ENCODE measurements around the gene CHTF18.
"Not testable (repeated sequence)": the region's sequence is repeated elsewhere in the genome, so short reads cannot be mapped to it uniquely, and the experiment has no call there.

Gene CHTF18

GRCh38 chr16:747978-748746 lies 40.3 kb upstream of the CHTF18 start:
- H3K9me3 ChIP-seq (ENCODE audit: control insufficient read depth, low read length) = no peaks in the 10 kb centered on the region
- H3K27ac ChIP-seq (ENCODE audit: insufficient read depth, low read depth, low read length, poor library complexity, severe bottlenecking) = no peak overlapping the region
- 92% methylated on average over 39 of the region's 39 CpGs for WGBS, 2 experiments
- H3K4me1 ChIP-seq (ENCODE audit: control insufficient read depth, insufficient read depth, low read length) = peaks cover 13% of the 10 kb centered on the region
- H3K4me3 ChIP-seq (ENCODE audit: insufficient read depth, low read depth, low read length) = no peak overlapping the region
- no peaks in the 10 kb centered on the region for H3K36me3 ChIP-seq (ENCODE audit: control insufficient read depth, insufficient read depth, low read length)
- no peaks in the 10 kb centered on the region for H3K27me3 ChIP-seq (ENCODE audit: control insufficient read depth, insufficient read depth, low read length, poor library complexity, severe bottlenecking)

- Histone ChIP-seq H3K9me3 (ENCODE audit: control insufficient read depth, low read length) (no peaks in the 10 kb centered on the region), H3K27ac (ENCODE audit: insufficient read depth, low read depth, low read length, poor library complexity, severe bottlenecking) (no peak overlapping the region), H3K36me3 (ENCODE audit: control insufficient read depth, insufficient read depth, low read length) (no peaks in the 10 kb centered on the region), H3K4me1 (ENCODE audit: control insufficient read depth, insufficient read depth, low read length) (peaks cover 13% of the 10 kb centered on the region), H3K27me3 (ENCODE audit: control insufficient read depth, insufficient read depth, low read length, poor library complexity, severe bottlenecking) (no peaks in the 10 kb centered on the region), H3K4me3 (ENCODE audit: insufficient read depth, low read depth, low read length) (no peak overlapping the region)
- 93 to 95% methylated on average over 6 of the region's 6 CpGs for WGBS, 2 experiments
Measured at GRCh38 chr16:749010-749409, 39.4 kb upstream of the CHTF18 start.

GRCh38 chr16:750485-750884 lies 37.9 kb upstream of the CHTF18 start:
- 83 to 87% methylated on average over 9 of the region's 9 CpGs for WGBS, 2 experiments
- no peaks in the 10 kb centered on the region for H3K36me3 ChIP-seq (ENCODE audit: control insufficient read depth, insufficient read depth, low read length)
- H3K4me3 ChIP-seq (ENCODE audit: insufficient read depth, low read depth, low read length) = no peak overlapping the region
- no peak overlapping the region for H3K27ac ChIP-seq (ENCODE audit: insufficient read depth, low read depth, low read length, poor library complexity, severe bottlenecking)
- H3K4me1 ChIP-seq (ENCODE audit: control insufficient read depth, insufficient read depth, low read length) = peaks cover 13% of the 10 kb centered on the region
- no peaks in the 10 kb centered on the region for H3K27me3 ChIP-seq (ENCODE audit: control insufficient read depth, insufficient read depth, low read length, poor library complexity, severe bottlenecking)
- H3K9me3 ChIP-seq (ENCODE audit: control insufficient read depth, low read length) = no peaks in the 10 kb centered on the region

- H3K27ac ChIP-seq (ENCODE audit: insufficient read depth, low read depth, low read length, poor library complexity, severe bottlenecking) = no peak overlapping the region
- no peaks in the 10 kb centered on the region for H3K27me3 ChIP-seq (ENCODE audit: control insufficient read depth, insufficient read depth, low read length, poor library complexity, severe bottlenecking)
- H3K9me3 ChIP-seq (ENCODE audit: control insufficient read depth, low read length) = no peaks in the 10 kb centered on the region
- peaks cover 13% of the 10 kb centered on the region for H3K4me1 ChIP-seq (ENCODE audit: control insufficient read depth, insufficient read depth, low read length)
- 63 to 69% methylated on average over 39 of the region's 39 CpGs for WGBS, 2 experiments
- no peak overlapping the region for H3K4me3 ChIP-seq (ENCODE audit: insufficient read depth, low read depth, low read length)
- no peaks in the 10 kb centered on the region for H3K36me3 ChIP-seq (ENCODE audit: control insufficient read depth, insufficient read depth, low read length)
Measured at GRCh38 chr16:751152-752006, 37.0 kb upstream of the CHTF18 start.

- Histone ChIP-seq H3K9me3 (ENCODE audit: control insufficient read depth, low read length) (no peaks in the 10 kb centered on the region), H3K4me1 (ENCODE audit: control insufficient read depth, insufficient read depth, low read length) (peaks cover 13% of the 10 kb centered on the region), H3K27ac (ENCODE audit: insufficient read depth, low read depth, low read length, poor library complexity, severe bottlenecking) (no peak overlapping the region), H3K27me3 (ENCODE audit: control insufficient read depth, insufficient read depth, low read length, poor library complexity, severe bottlenecking) (no peaks in the 10 kb centered on the region), H3K36me3 (ENCODE audit: control insufficient read depth, insufficient read depth, low read length) (no peaks in the 10 kb centered on the region), H3K4me3 (ENCODE audit: insufficient read depth, low read depth, low read length) (no peak overlapping the region)
- 10 to 15% methylated on average over 10 of the region's 10 CpGs for WGBS, 2 experiments
Measured at GRCh38 chr16:752007-752312, 36.5 kb upstream of the CHTF18 start.

GRCh38 chr16:754121-754607 lies 34.3 kb upstream of the CHTF18 start:
- H3K27ac ChIP-seq (ENCODE audit: insufficient read depth, low read depth, low read length, poor library complexity, severe bottlenecking); H3K4me3 ChIP-seq (ENCODE audit: insufficient read depth, low read depth, low read length); H3K27me3 ChIP-seq (ENCODE audit: control insufficient read depth, insufficient read depth, low read length, poor library complexity, severe bottlenecking); H3K36me3 ChIP-seq (ENCODE audit: control insufficient read depth, insufficient read depth, low read length); H3K9me3 ChIP-seq (ENCODE audit: control insufficient read depth, low read length): not testable (repeated sequence)
- 91 to 92% methylated on average over 11 of the region's 11 CpGs for WGBS, 2 experiments
- peaks cover 13% of the 10 kb centered on the region for H3K4me1 ChIP-seq (ENCODE audit: control insufficient read depth, insufficient read depth, low read length)

GRCh38 chr16:754656-755055 lies 33.8 kb upstream of the CHTF18 start:
- 82 to 84% methylated on average over 11 of the region's 11 CpGs for WGBS, 2 experiments
- H3K4me3 ChIP-seq (ENCODE audit: insufficient read depth, low read depth, low read length) = no peak overlapping the region
- no peaks in the 10 kb centered on the region for H3K9me3 ChIP-seq (ENCODE audit: control insufficient read depth, low read length)
- no peak overlapping the region for H3K27ac ChIP-seq (ENCODE audit: insufficient read depth, low read depth, low read length, poor library complexity, severe bottlenecking)
- H3K4me1 ChIP-seq (ENCODE audit: control insufficient read depth, insufficient read depth, low read length) = peaks cover 13% of the 10 kb centered on the region
- no peaks in the 10 kb centered on the region for H3K27me3 ChIP-seq (ENCODE audit: control insufficient read depth, insufficient read depth, low read length, poor library complexity, severe bottlenecking)
- H3K36me3 ChIP-seq (ENCODE audit: control insufficient read depth, insufficient read depth, low read length) = no peaks in the 10 kb centered on the region

GRCh38 chr16:756428-756827 lies 32.0 kb upstream of the CHTF18 start:
- 96% methylated on average over 5 of the region's 5 CpGs for WGBS, 2 experiments
- Histone ChIP-seq H3K27me3 (ENCODE audit: control insufficient read depth, insufficient read depth, low read length, poor library complexity, severe bottlenecking) (no peaks in the 10 kb centered on the region), H3K36me3 (ENCODE audit: control insufficient read depth, insufficient read depth, low read length) (no peaks in the 10 kb centered on the region), H3K27ac (ENCODE audit: insufficient read depth, low read depth, low read length, poor library complexity, severe bottlenecking) (no peak overlapping the region), H3K4me3 (ENCODE audit: insufficient read depth, low read depth, low read length) (no peak overlapping the region), H3K4me1 (ENCODE audit: control insufficient read depth, insufficient read depth, low read length) (peaks cover 11% of the 10 kb centered on the region), H3K9me3 (ENCODE audit: control insufficient read depth, low read length) (no peaks in the 10 kb centered on the region)

GRCh38 chr16:759110-759910 lies 29.1 kb upstream of the CHTF18 start:
- Histone ChIP-seq H3K9me3 (ENCODE audit: control insufficient read depth, low read length) (no peaks in the 10 kb centered on the region), H3K4me3 (ENCODE audit: insufficient read depth, low read depth, low read length) (no peak overlapping the region), H3K27me3 (ENCODE audit: control insufficient read depth, insufficient read depth, low read length, poor library complexity, severe bottlenecking) (no peaks in the 10 kb centered on the region), H3K4me1 (ENCODE audit: control insufficient read depth, insufficient read depth, low read length) (peaks cover 3% of the 10 kb centered on the region), H3K36me3 (ENCODE audit: control insufficient read depth, insufficient read depth, low read length) (no peaks in the 10 kb centered on the region), H3K27ac (ENCODE audit: insufficient read depth, low read depth, low read length, poor library complexity, severe bottlenecking) (no peak overlapping the region)
- WGBS, 2 experiments = 91 to 92% methylated on average over 34 of the region's 34 CpGs

- H3K4me1 ChIP-seq (ENCODE audit: control insufficient read depth, insufficient read depth, low read length) = peaks cover 3% of the 10 kb centered on the region
- no peaks in the 10 kb centered on the region for H3K27me3 ChIP-seq (ENCODE audit: control insufficient read depth, insufficient read depth, low read length, poor library complexity, severe bottlenecking)
- H3K9me3 ChIP-seq (ENCODE audit: control insufficient read depth, low read length) = no peaks in the 10 kb centered on the region
- H3K4me3 ChIP-seq (ENCODE audit: insufficient read depth, low read depth, low read length) = no peak overlapping the region
- no peak overlapping the region for H3K27ac ChIP-seq (ENCODE audit: insufficient read depth, low read depth, low read length, poor library complexity, severe bottlenecking)
- WGBS, 2 experiments = 91 to 94% methylated on average over 15 of the region's 15 CpGs
- H3K36me3 ChIP-seq (ENCODE audit: control insufficient read depth, insufficient read depth, low read length) = no peaks in the 10 kb centered on the region
Measured at GRCh38 chr16:760065-760464, 28.4 kb upstream of the CHTF18 start.
